GM12891 (cell line): ENCODE measurements around the gene MYOZ3.

Experiments
- PAX5 ChIP-seq: IDR thresholded peaks from 2 replicates; pipeline ENCODE4 v1.6.1; 2011; ENCODE audit warnings: low read length, moderate library complexity, mild to moderate bottlenecking; ENCODE audit not compliant: insufficient read depth, severe bottlenecking
- POLR2A ChIP-seq: IDR thresholded peaks from 2 replicates; pipeline ENCODE4 v1.6.1; 2011; ENCODE audit warnings: low read depth, low read length, control low read depth
- POLR2AphosphoS5 ChIP-seq: IDR thresholded peaks from 2 replicates; pipeline ENCODE4 v1.6.1; 2011; ENCODE audit warnings: low read depth, low read length, control low read depth
- TAF1 ChIP-seq: IDR thresholded peaks from 2 replicates; pipeline ENCODE4 v1.6.1; 2011; ENCODE audit warnings: low read depth, low read length, control low read depth

- TF ChIP-seq POLR2A (no peak), TAF1 (no peak), POLR2AphosphoS5 (no peak), PAX5 (no peak)
These were observed 28.1 kb downstream of the MYOZ3 start for GRCh38 chr5:150689120-150689519.
